AML-193 (cell line): Measurements from ENCODE around the gene CLCNKB.
"Not testable (repeated sequence)": the region's sequence is repeated elsewhere in the genome, so short reads cannot be mapped to it uniquely, and the experiment has no call there.

Experiments
- DNase-seq, 2 experiments: peaks; one replicate each; lab custom pipeline; 2025; lab: John Stamatoyannopoulos, UW

CLCNKB gene

GRCh38 chr1:16061266-16061665, 17.7 kb downstream of the CLCNKB start:
- no peak for DNase-seq

- DNase-seq = not testable (repeated sequence)
Measured at GRCh38 chr1:16061989-16062686, 18.6 kb downstream of the CLCNKB start.

GRCh38 chr1:16062687-16063075, 19.1 kb downstream of the CLCNKB start:
- not testable (repeated sequence) for DNase-seq

- DNase-seq = no peak
Measured at GRCh38 chr1:16063226-16063829, 19.7 kb downstream of the CLCNKB start.

- DNase-seq = no peak
Measured at GRCh38 chr1:16063921-16064320, 20.3 kb downstream of the CLCNKB start.

- DNase-seq = no peak
Measured at GRCh38 chr1:16064536-16065268, 21.1 kb downstream of the CLCNKB start.

- DNase-seq = no peak
Measured at GRCh38 chr1:16065269-16065576, 21.6 kb downstream of the CLCNKB start.

GRCh38 chr1:16066245-16066644, 22.7 kb downstream of the CLCNKB start:
- no peak for DNase-seq

- no peak for DNase-seq
Measured at GRCh38 chr1:16067127-16067768, 23.7 kb downstream of the CLCNKB start.

GRCh38 chr1:16067933-16068332, 24.4 kb downstream of the CLCNKB start:
- DNase-seq = no peak

GRCh38 chr1:16068356-16069270, 25.0 kb downstream of the CLCNKB start:
- DNase-seq = no peak

- no peak for DNase-seq
Measured at GRCh38 chr1:16070640-16071355, 27.2 kb downstream of the CLCNKB start.

- no peak for DNase-seq
Measured at GRCh38 chr1:16071614-16072013, 28.0 kb downstream of the CLCNKB start.

GRCh38 chr1:16072095-16072494, 28.5 kb downstream of the CLCNKB start:
- DNase-seq = no peak

- DNase-seq = no peak
Measured at GRCh38 chr1:16072616-16073484, 29.3 kb downstream of the CLCNKB start.

GRCh38 chr1:16073490-16074119, 30.0 kb downstream of the CLCNKB start, which contains the start of gene FAM131C:
Gene FAM131C (minus strand): TSS chr1:16073651. CDS start chr1:16073442, 209 bp downstream.
- DNase-seq = no peak

- DNase-seq = no peak
Measured at GRCh38 chr1:16074217-16074616, 30.6 kb downstream of the CLCNKB start.

GRCh38 chr1:16075337-16076030, 31.9 kb downstream of the CLCNKB start:
- no peak for DNase-seq
